ENCODE results near the gene GLOD4.
"Not testable (repeated sequence)": the region's sequence is repeated elsewhere in the genome, so short reads cannot be mapped to it uniquely, and the experiment has no call there.

The GLOD4 gene

GRCh38 chr17:789160-789840, 7.2 kb upstream of the GLOD4 start:
- DNase-seq (ENCODE audit: low read depth): no peak
- TF ChIP-seq, protein P1, sequence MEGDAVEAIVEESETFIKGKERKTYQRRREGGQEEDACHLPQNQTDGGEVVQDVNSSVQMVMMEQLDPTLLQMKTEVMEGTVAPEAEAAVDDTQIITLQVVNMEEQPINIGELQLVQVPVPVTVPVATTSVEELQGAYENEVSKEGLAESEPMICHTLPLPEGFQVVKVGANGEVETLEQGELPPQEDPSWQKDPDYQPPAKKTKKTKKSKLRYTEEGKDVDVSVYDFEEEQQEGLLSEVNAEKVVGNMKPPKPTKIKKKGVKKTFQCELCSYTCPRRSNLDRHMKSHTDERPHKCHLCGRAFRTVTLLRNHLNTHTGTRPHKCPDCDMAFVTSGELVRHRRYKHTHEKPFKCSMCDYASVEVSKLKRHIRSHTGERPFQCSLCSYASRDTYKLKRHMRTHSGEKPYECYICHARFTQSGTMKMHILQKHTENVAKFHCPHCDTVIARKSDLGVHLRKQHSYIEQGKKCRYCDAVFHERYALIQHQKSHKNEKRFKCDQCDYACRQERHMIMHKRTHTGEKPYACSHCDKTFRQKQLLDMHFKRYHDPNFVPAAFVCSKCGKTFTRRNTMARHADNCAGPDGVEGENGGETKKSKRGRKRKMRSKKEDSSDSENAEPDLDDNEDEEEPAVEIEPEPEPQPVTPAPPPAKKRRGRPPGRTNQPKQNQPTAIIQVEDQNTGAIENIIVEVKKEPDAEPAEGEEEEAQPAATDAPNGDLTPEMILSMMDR (IDR thresholded peaks at IDR 0.05; ENCODE audit: insufficient read depth, low read depth, low read length, missing control alignments): no peak
- no peak overlapping the region for H3K4me3 ChIP-seq (ENCODE audit: low read depth, low read length)

DNA sequence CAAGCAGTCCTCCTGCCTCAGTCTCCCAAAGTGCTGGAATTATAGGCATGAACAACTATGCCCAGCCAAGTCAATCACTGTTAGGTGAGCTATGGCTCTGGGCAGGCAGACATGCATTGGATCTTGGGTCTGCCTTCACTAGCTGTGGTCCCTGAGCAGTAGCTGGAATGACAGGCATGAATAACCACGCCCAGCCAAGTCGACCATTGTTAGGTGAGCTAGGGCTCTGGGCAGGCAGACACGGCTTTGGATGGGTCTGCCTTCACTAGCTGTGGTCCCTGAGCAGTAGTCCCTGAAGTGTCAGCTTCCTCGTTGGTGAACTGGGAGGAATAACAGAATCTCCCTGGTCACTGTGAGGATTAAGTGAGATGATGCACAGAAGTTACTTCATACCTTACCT, 6.5 kb upstream of the GLOD4 start:
- H3K4me3 ChIP-seq (ENCODE audit: low read depth, low read length): no peak overlapping the region
- TF ChIP-seq, protein P1 (IDR thresholded peaks at IDR 0.05; ENCODE audit: insufficient read depth, low read depth, low read length, missing control alignments): no peak
- DNase-seq (ENCODE audit: low read depth): no peak

DNA sequence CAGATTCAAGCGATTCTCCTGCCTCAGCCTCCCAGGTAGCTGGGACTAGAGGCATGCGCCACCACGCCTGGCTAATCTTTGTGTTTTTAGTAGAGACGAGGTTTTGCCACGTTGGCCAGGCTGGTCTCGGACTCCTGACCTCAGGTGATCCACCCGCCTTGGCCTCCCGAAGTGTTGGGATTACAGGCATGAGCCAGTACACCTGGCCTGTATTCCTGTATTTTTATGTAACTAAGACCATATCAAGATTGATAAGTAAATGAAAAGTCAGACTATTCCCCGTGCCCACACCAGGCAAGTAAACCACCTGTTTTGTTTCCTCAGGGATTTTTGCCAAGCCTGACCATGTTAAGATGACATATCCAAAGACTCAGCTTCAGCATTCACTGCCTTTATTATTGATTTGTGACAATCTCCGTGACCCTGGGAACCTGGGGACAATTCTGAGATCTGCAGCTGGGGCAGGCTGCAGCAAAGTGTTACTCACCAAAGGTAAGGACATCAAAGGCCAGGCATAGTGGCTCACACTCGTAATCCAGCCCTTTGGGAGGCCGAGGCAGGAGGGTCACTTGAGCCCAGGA, 5.7 kb upstream of the GLOD4 start:
- TF ChIP-seq, protein P1 (IDR thresholded peaks at IDR 0.05; ENCODE audit: insufficient read depth, low read depth, low read length, missing control alignments): no peak

DNA sequence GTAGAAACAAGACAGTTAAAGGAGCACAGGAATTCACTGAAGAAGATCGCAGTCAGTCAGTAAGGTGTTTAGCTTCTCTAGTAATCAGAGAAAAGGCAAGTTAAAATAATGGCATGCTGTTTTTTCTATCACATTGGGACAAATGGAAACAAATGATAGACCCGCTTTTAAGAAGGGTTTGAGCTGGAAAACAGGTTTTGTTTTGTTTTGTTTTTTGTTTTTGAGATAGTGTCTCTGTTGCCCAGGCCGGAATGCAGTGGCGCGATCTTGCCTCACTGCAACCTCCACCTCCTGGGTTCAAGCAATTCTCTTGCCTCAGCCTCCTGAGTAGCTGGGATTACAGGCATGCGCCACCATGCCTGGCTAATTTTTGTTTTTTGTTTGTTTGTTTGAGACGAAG, 3.8 kb upstream of the GLOD4 start:
- H3K4me3 ChIP-seq (ENCODE audit: low read depth, low read length): not testable (repeated sequence)

More for the DNA sequence above, 5.7 kb upstream of the GLOD4 start:
- no peak for DNase-seq (ENCODE audit: low read depth)
- H3K4me3 ChIP-seq (ENCODE audit: low read depth, low read length): no peak overlapping the region

GRCh38 chr17:784143-784542, 2.1 kb upstream of the GLOD4 start:
- H3K4me3 ChIP-seq (ENCODE audit: low read depth, low read length): no peak overlapping the region
- TF ChIP-seq, protein P1 (IDR thresholded peaks at IDR 0.05; ENCODE audit: insufficient read depth, low read depth, low read length, missing control alignments): no peak

More for the DNA sequence above, 3.8 kb upstream of the GLOD4 start:
- DNase-seq (ENCODE audit: low read depth): not testable (repeated sequence)

DNA sequence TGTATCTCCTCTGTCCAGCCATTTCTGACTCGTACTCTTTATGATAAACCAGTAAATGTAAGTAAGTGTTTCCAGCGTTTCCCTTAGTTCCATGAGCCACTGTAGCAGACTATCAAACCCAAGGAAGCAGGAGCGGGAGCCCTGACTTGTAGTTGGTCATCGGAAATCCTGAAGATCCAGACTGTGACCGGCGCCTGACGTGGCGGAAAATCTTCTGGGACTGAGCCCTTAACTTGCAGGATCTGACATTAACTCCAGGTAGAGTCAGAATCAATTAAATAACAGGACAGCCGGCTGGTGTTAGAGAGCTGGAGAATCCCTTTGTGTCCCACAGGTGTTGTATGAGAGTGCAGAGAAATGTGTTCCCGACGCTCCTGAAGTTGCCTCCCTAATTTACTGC, 4.0 kb downstream of the GLOD4 start:
- TF ChIP-seq, protein P1 (IDR thresholded peaks at IDR 0.05; ENCODE audit: insufficient read depth, low read depth, low read length, missing control alignments): no peak
- H3K4me3 ChIP-seq (ENCODE audit: low read depth, low read length): no peak overlapping the region
- DNase-seq (ENCODE audit: low read depth): no peak

More at GRCh38 chr17:784143-784542, 2.1 kb upstream of the GLOD4 start:
- no peak for DNase-seq (ENCODE audit: low read depth)

- DNase-seq (ENCODE audit: low read depth): no peak
- H3K4me3 ChIP-seq (ENCODE audit: low read depth, low read length): no peak overlapping the region
- TF ChIP-seq, protein P1 (IDR thresholded peaks at IDR 0.05; ENCODE audit: insufficient read depth, low read depth, low read length, missing control alignments): no peak
These were observed 7.8 kb downstream of the GLOD4 start for GRCh38 chr17:774313-774584.

All from GM12865 (cell line).